ENCODE results near the gene SPIRE1.
"Not testable (repeated sequence)": the region's sequence is repeated elsewhere in the genome, so short reads cannot be mapped to it uniquely, and the experiment has no call there.

SPIRE1 gene

DNA sequence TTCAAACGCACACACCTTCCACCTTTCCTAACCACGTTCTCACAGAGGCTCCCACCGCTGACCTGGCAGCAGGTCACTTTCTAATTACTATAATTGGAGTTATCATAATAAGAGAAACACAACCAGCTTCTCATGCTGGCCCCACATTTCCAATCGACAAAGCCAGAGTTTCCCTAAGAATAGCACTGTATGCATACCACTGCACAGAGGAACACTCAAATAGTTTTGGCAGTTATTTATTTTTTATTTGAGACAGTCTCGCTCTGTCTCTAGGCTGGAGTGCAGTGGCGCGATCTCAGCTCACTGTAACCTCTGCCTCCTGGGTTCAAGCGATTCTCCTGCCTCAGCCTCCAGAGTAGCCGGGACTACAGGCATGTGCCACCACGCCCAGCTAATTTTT is 176.0 kb downstream of the SPIRE1 start:
- DNase-seq: not testable (repeated sequence)

DNA sequence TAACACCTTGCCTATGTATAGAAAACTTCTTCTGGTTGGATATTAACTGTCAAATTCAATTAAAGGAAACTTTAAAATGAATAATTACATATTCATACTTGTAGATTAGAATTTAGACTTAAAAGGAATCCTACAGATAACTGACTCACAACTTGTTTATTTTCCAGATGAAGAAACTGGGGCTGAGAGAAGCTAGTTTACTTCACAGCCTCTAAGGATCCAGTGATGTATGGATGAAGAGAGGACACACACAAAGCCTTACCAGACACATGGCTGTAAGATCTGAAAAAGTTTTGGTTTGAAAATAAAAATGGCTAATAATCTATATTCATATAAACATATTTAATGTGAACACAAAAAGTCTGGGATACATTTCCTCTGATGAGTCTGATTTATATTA is 177.9 kb downstream of the SPIRE1 start:
- no peak for DNase-seq

DNA sequence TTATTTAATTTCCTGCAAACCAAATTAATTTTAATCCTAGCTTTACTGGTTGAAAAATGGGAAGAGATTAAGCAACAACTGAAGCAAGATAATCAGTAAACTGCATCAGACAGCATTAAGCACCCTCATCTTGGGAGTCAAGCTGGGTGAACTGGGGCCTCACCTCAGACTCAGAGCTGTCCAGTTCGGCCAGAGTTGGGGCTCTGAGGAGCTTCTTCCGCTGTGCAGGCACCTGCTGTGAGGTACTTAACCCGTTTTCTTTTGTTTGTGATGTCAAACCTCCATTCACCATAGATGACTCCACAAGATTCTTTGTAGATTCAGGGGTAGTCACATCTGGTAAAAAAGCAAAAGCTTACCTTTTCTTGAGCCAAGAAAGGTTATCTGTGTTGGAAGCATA is 178.4 kb downstream of the SPIRE1 start:
- DNase-seq: no peak

DNA sequence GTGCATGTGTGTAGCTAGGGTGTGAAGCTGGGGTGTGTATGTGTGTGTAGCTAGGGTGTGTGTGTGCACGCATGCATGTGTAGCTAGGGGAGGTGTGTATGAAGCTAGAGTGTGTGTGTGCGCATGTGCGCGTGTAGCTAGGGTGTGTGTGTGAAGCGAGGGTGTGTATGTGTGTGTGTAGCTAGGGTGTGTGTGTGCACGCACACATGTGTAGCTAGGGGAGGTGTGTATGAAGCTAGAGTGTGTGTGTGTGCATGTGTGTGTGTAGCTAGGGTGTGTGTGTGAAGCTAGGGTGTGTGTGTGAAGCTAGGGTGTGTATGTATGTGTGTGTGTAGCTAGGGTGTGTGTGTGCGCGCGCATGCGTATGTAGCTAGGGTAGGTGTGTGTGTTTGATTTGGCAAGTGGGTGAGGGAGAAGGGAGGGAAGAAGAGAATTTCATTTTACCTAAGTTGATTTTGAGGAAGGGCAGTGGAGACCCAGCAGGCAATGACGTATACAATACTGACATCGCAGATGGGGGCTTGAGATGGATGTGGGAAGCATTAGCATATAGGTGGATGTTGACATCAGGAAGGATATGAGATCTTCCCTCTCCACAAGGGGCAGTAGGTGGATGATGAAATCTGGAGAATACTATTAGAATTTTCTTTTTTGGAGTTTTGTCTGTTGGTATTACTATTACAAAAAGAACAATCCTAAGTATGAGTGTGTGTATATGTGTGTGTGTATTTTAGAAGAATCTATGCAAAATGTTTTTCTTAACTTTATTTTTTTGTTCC is 179.4 kb downstream of the SPIRE1 start:
- no peak for DNase-seq

DNA sequence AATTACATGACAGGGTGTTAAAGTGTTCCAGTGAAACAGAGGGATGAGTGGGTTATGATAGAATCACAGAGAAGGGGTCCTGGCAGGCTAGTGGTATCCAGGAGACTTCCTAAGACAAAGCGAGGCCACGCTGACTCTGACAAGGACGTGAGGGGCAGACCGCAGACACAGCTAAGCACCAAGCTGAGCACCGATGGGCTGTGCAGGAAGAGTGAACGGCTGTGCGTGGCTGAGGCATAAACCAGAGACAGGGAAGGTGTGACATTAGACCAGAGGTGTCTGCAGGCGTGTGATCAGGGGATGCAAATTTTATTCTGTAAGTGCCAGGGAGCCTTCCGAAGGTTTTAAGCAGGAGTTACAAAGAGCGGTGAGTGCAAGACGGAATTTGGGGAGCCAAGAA is 180.3 kb downstream of the SPIRE1 start:
- DNase-seq: no peak

DNA sequence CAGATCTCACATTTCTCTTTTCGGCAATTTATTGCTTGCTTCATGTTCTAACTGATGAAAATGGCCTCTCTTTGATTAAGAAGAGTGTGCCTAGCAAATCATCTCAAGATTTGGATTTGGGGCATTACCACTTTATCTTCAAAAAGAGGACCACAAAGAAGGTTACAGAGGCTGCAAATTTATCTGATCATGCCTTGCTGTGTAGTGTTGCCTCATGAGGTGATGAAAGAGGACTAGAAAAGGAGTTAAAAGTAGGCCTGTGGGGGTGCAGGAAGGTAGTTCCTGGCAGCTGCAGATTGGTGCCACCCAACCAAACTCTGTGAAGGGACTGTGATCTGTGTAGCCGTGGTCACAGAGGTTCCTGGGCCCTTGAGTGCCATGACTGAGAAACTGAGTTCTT is 181.0 kb downstream of the SPIRE1 start:
- no peak for DNase-seq

DNA sequence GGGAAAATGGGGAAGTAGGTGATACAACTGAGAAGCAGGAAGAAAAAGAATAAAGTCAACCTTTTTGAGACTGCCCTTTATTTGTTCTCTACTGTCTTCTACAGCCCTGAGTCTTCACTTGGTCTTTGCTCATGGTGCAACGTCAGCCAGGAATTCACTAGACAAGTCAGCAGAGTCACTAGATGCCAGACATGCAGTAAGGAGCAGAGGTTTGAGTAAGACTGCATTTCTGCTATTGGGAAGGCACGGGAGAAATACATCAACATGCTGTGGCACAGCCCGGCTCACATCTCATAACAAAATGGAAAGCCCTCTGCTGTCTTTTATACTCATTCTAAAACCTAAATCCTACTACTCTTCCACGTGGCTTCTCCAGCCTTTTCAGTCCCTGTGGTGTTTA is 183.0 kb downstream of the SPIRE1 start:
- no peak for DNase-seq

DNA sequence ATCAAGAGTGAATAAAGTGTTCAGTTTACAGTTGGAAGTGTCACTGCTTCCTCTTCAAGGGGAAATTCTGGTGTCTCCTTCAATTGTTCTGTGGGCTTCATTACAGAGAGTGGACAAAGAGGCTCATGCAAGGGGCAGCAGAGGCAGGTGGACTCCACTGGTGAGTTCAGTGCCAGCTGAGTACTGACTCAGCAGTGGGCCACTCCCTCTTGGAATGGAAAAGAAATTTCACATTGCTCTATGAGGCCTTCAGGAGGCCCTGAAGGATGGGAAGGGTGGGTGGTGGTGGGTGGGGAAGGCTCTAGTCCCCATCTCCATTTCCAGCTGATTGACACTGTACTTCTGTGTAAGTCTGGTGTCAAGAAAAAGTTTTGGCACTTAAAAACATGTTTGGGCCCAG is 183.8 kb downstream of the SPIRE1 start:
- DNase-seq: no peak

DNA sequence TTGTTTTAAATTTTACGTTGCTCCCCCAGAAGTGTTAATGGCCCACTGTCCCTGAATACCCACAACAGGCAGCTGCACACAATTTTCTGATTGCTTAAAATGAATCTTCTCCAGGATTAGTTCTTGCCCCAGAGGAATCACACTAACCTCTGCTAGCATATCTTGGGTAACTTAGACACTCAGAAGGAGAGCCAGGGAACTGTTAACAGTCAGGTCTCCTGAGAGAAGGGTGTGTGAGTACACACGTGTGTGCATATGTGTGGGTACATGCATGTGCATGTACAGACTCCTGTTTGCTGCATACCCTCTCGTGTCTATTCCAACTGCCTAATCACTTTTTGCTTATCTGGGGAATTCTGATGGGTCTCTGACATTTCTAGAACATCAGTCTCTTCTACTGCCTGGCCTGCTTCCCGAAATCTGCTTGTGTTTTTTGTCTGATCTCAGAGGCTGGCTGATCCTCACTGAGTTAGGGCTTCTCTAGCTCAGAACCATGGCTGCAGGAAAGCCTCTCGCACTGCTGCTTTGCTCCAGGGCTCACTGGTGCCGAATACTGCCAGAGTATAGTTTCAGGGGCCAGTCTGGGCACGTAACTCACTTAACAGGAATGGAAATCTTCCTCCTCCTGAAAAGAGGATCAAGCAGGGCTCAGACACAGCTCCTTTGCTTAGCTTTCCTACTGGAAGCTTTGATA is 187.4 kb downstream of the SPIRE1 start:
- DNase-seq: no peak

DNA sequence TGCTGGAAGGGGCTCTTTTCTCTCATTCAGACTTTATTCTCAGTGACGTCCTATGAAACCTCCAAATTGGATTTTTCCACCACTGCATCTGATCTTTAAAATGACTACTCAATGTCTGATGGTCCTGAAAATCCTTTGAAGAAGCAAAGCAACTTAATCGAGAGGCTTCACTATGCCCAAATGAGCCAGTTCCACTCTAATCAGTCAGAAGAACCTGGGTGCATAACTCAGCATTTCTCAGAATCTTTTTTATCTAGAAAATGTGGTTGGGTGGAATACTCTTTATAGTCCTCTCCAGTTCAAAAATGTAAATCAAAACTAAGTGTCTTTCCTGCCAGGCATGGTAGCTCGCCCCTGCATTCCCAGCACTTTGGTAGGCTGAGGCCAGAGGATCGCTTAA is 189.5 kb downstream of the SPIRE1 start:
- no peak for DNase-seq

DNA sequence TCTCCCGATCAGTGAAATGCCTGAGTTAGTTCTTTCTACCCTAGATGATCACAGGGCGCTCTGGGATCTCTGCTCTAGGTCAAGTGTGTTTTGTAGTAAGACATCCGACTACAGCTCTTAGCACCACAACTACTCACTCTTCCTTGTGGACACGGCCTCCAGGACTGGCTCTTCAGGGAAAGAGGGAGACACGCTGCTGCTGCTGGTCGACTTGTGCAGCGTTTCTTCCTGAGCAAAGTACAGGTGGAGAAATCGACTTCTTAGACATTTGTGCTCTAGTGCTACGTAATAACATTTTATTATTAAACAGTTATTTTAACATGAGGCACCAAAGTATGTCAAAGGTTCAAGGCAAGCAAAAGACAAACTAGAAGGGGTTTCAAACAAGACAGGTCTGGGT is 193.2 kb downstream of the SPIRE1 start:
- DNase-seq: no peak

DNA sequence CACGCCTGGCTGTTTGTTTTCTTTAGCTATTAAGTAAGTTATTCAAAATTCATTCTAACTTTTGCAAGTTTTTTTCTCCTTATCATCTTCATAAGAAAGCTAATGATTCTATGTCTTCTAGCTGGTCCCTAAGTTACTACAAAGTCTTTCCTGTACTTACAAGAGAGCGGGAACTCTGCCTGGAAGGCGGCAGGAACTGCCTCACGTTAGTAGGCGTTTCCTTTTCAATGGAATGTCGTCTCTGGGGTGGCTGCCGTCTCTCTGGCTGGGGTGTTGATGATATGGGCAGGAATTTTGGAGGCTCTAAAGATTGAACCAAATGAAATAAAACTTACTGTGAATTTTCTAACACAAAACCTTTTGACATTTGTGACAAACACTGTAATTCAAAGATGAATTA is 194.7 kb downstream of the SPIRE1 start:
- no peak for DNase-seq

DNA sequence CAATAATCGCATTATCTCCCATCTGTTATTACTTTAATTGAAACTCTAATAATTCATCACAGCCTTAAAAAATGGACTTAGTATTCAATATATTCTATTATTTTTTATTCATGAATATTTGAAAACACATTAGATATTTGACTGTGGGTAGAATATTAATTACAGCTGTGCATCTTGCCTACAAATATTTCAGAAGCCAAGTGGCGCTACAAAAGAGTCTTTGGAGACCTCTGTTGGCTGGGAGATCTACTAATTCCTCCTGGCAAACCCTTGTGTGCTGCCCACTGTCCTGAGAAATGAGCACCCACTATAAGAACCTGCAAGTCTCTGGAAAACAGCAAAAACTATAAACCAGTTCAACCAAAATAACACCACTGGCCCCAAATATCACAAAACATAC is 195.7 kb downstream of the SPIRE1 start:
- DNase-seq: no peak

DNA sequence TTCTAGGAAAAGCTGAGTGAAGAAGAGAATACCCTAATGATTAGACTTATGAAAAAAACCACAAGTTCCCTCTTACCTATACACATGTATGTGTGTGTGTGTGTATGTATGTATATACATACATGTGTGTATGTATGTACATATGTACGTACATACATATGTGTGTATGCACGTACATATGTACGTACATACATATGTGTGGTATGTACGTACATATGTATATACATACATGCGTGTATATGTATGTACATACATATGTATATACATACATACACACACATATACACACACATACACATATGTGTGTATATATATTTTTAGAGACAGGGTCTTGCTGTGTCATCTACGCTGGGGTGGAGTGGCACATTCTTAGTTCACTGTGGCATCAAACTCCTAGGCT is 196.6 kb downstream of the SPIRE1 start:
- no peak for DNase-seq

DNA sequence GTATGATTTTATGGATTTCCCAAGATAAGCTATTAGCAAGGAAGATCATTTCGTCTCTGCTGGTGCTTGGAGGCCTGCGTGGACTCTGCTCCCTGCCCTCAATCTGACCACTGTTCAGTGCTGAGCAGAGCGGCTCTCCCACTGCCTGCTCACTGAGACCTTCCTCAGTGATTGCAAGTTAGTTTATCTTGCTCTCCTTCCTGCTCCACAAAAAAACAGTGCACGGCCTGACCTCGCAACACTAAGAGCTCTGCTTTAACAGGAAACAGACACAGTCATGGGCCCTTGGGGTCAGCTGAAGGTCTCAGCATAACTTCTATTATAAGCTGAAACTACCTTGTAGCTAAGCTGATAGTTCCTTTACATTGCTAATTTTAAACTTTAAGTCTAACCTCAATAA is 197.0 kb downstream of the SPIRE1 start:
- DNase-seq: no peak

DNA sequence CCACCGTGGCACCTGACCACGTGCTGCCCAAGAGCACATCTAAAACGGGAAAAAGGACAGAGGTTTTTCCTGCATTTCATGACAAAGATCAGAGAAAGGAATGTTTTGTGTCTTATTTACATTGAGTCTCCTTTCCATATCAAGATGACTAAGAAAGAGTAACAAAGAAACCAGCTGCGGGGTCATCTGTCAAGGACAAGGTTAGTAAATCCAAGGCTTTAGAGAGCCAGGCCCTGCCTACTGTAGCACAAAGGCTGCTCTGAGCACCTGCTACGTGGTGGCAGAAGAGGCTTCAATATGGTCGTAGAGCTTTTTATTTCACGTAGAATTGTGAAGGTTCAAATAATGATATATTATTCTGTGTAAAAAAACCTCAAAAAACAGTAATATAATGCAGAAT is 199.1 kb downstream of the SPIRE1 start:
- no peak for DNase-seq

DNA sequence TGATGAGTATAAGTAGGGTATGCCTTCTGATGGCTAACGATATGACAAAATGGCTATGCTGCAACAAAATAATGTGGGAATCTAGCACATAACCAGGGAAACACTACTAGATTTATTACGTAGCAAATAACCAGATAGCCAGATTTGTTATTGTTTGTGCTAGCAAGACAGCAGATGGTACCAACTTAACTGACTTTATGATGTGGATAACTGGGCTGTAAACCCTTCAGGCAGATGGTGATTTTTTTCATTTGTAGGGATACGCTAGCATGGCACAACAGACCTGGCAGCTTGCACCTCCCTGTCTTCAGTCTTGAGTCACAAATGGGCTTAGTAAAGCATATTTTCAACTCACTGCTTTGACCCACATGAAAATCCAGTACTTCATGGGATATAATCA is 201.5 kb downstream of the SPIRE1 start:
- no peak for DNase-seq

DNA sequence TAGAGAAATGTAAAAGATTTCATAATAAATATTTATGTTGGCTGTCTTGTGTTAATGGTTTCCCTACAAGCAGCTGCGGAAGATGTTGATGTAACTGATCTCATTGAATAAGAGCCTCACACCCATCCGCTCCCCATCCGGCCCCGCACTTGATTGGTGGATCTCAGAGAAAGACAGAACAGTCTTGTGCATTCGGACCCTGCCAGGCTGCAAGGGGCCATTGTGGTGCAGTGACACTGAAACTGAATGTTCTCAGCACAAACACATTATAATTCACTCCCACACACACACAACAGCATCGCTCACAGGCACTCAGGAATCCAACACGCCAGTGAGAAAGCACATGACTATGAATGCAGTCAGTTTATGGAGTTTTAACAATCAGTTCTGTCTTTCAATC is 202.4 kb downstream of the SPIRE1 start:
- no peak for DNase-seq

DNA sequence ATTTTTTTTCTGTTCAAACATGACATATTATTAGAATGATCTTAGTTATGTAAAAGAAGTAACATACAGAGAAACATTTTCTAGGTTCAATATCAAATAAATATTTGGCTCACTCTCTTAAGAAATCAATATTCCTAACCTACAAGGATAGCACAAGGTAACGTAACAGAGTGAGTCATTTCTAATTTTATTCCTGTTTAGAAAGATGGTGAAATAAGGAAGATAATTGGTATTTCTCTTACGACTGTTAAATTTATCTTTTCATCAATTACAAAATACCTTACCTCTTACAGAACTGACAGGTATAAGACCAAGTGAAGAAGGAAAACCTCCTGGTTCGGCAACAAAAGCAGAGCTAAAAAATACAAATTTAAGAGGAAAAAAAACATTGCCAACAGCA is 205.1 kb downstream of the SPIRE1 start:
- DNase-seq: no peak

DNA sequence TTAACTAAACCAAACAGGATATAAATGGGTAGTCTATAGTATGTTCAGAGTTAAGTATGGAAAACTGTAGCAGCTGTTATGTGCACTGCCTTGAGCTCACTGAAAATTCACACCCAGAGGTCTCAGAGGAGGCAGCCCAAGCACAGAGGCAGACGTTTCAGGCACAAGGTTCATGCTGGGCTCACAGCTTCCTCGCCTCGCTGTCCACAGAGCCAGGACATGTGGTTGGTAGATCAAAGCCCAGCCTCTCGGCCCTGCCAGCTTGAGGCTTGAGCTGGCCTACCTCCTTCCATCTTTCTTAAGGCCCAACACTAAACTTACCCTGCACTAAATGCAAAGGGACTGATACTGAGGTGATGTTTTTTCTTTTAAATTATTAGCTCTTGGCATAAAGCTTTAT is 206.5 kb downstream of the SPIRE1 start:
- DNase-seq: no peak

DNA sequence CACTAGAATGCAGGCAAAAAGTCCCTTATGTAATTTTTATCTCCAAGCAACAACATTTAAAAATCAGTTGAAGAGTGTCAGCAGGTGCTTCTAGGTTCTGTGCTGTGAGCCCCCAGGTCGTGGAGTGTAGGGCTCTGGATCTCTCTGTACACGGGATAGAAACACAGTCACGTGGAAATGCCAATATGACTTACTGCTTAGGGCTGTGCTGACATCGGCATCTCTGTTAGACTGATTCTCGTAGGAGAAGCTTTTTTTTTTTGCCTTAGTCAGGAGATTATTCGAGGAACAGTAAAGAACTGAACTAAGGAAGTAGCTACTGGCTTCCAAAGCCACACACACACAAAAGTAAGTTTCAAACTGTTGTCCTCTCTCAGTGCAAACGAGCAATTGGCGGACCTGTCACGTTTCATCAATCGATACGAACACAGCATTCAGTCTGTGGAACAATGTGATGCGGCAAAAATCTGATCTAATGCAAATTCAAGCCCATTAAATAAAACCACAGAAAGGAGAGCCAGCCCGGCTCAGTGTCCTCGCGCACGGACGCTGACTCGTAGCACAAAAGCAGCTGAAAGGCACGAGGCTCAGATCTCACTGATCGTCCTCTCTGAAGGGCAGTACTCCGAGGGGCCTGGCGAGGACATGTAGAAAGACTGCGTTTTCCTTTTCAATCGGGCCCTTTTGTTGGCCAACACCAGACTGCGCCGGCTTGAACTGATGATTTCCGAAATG is 208.7 kb downstream of the SPIRE1 start:
- no peak for DNase-seq

DNA sequence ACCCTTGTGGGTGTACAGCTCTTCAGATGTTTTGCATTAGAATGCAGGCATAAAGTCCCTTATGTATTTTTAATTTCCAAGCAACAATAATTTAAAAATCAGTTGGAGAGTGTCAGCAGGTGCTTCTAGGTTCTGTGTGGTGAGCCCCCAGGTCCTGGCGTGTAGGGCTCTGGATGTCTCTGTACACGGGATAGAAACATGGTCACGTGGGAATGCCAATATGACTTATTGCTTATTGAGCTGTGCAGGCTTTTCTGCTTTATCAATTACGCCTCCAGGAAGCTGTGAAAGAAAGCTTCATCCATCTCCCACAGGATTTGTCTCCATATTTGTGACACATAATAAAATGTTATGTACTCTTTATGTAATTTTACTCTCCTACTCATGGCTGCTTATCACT is 212.4 kb downstream of the SPIRE1 start:
- DNase-seq: no peak

DNA sequence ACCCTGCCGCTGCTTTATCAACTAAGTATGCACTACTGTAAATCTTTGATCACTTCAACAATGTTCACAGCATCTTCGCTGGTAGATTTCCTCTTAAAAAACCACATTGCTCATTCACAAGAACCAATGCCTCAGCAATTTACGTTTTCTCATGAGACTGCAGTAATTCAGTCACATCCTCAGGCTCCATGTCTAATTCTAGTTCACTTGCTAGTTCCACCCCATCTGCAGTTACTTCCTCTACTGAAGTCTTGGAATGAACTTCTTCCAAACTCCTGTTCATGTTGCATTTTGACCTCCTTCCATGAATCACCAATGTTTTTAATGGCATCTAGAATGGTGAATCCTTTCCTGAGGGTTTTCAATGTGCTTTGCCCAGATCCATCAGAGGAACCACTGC is 214.4 kb downstream of the SPIRE1 start:
- no peak for DNase-seq

DNA sequence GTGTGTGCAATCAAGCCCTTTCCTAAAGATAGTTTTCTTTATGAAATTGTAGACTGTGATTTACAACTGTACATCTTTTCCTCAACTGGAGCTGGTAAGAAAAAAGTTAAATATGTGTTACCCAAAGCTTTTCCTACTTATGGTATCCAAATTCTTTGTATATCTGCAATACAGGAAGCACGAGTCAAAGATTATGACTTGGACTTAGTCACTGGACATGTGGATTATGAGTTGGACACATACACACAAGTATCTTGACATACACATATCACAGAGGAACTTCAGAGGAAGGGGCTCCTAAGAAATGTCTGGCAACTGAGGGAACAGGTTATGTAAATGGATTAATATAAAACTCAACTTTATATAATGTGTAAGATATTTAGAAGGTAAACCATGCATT is 215.0 kb downstream of the SPIRE1 start:
- no peak for DNase-seq

Data from activated naive CD4-positive, alpha-beta T cell treated with Interleukin-2 at 50 U/mL for 16 hours (primary cell).